HEK293T (cell line): Measurements from ENCODE around the gene UVRAG.

Experiments used
- ARNT ChIP-seq: fragments of 450-650 bp; IDR thresholded peaks from 2 replicates; pipeline ENCODE4 v1.6.1; 2017; ENCODE audit warnings: mild to moderate bottlenecking
- NFRKB ChIP-seq: fragments of 450-650 bp; IDR thresholded peaks from 2 replicates; pipeline ENCODE4 v1.6.1; 2016; ENCODE audit warnings: mild to moderate bottlenecking, moderate library complexity
- TARDBP ChIP-seq: fragments of 450-650 bp; IDR thresholded peaks from 2 replicates; pipeline ENCODE4 v1.6.1; 2016

DNA sequence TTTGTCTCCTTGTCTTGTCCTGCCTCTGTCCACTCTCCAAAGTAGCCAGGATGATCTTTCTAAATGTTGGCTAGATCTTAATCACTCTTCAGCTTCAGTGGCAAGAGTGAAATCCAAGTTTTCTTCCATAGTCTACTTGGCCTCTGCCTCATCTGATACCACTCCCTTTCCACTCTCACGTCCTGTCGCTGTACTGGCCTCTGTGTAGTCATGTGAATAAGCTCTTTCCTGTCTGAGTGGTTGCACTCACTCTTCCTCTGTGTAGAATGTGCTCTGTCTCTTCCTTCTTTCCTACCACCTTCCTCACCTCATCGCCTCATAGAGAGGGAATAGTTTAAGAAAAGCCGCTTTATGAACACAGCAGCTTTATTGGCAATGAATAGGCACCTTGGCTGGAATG is 304.8 kb downstream of the UVRAG start:
- TF ChIP-seq TARDBP: no peak
- TF ChIP-seq ARNT: no peak
- TF ChIP-seq NFRKB: no peak
